Adrenal gland (tissue), 12 donors: Measurements from ENCODE around the gene AUNIP. TPM values are rescaled to one million over a fixed set of nuclear protein-coding genes. Genes with fewer than 3 reads are reported as not detected.

Experiments used
- DNase-seq, 7 donors: peaks; one replicate each; pipeline ENCODE4 v3.0.0-alpha.2; 2019 to 2020
- H3K27ac ChIP-seq, 5 donors: fragments of 200-600 bp; sonication (generic) in 4 of 5; 1 replicate in 3 of 5; 2 replicates in 2 of 5; pipeline versions ENCODE4 v1.5.1 to v1.8.0; 2016 to 2020; ENCODE audit warnings: mild to moderate bottlenecking in 1 of 5
- H3K27me3 ChIP-seq: fragments of 200-600 bp; 2 replicates; pipeline ENCODE4 v1.8.0; 2021
- H3K36me3 ChIP-seq, 2 donors: fragments of 200-600 bp; replicated peaks in 1 of 2; 1 replicate in 1 of 2; 2 replicates in 1 of 2; pipeline versions ENCODE4 v1.5.1 to v1.8.0; 2018 to 2022
- H3K4me1 ChIP-seq, 2 donors: fragments of 200-600 bp; replicated peaks in 1 of 2; 1 replicate in 1 of 2; 2 replicates in 1 of 2; pipeline versions ENCODE4 v1.5.1 to v1.8.0; 2018 to 2021
- H3K4me3 ChIP-seq, 4 donors: fragments of 200-600 bp; sonication (generic) in 3 of 4; one replicate each; pipeline ENCODE4 v1.5.1; 2016 to 2018
- H3K9me3 ChIP-seq, 3 donors: fragments of 200-600 bp; sonication (generic) in 1 of 3; replicated peaks in 1 of 3; 1 replicate in 2 of 3; 2 replicates in 1 of 3; pipeline versions ENCODE4 v1.5.1 to v1.8.0; 2016 to 2021
- POLR2A ChIP-seq, 2 donors: fragments of 450-650 bp; IDR thresholded peaks; one replicate each; pipeline ENCODE4 v1.6.1; 2017; ENCODE audit warnings: antibody characterized with exemption in 2 of 2, mild to moderate bottlenecking in 2 of 2, moderate library complexity in 1 of 2
- WGBS, 4 donors: extraction: QIAGEN DNeasy Blood & Tissue Kit in 2 of 4; methylation state at CpG; one replicate each; pipeline versions ENCODE4 v1.1.5 to v1.1.7; 2013 to 2017; 5-methylcytosine and 5-hydroxymethylcytosine counted together
- intact Hi-C, 2 donors: fragments of 100-400 bp; cut with DNase I; formaldehyde crosslinking; loops; one replicate each; pipeline versions ENCODE4 v1.14.1 to v1.15.0; 2022 to 2023
- polyA plus RNA-seq, 3 donors: library from polyadenylated mRNA; stranded (reverse); fragments of 200-250 nt in 2 of 3; fragments of 350-450 nt in 1 of 3; fragmentation: Illumina TruSeq in 1 of 3; extraction: RNeasy Lipid Tissue Mini Kit (QIAGEN cat#74804) in 1 of 3; gene quantifications; one replicate each; pipeline ENCODE4 v1.2.3, GENCODE V29; 2013 to 2014
- total RNA-seq, 9 donors: library from RNA; depleted of rRNA in 4 of 9; stranded (reverse); fragments of >200 nt in 4 of 9; fragments of 120-200 nt in 1 of 9; fragmentation: NEBNext Ultra II Directional in 1 of 9; extraction: Animal tissue kit (Norgen Biotek cat#: 25700) in 1 of 9; gene quantifications; one replicate each; pipeline versions ENCODE4 v1.1.0 to v1.2.4, GENCODE V29; 2013 to 2023
- TF ChIP-seq, protein P1 (sequence below), 6 experiments: fragments of 450-650 bp in 4 of 6; fragments of 200-600 bp in 2 of 6; sonication (generic) in 1 of 6; IDR thresholded peaks; 1 replicate in 5 of 6; 2 replicates in 1 of 6; pipeline versions ENCODE4 v1.5.1 to v1.8.0; 2016 to 2021; ENCODE audit warnings: antibody characterized with exemption in 6 of 6, mild to moderate bottlenecking in 2 of 6, moderate library complexity in 1 of 6
- donor health status: healthy with polysubstance abuse.
- donor health status: Bipolar disorder and iron deficiency.
- donor health status: DM: yes; HTN: yes; CAD: no.
- donor health status: DM: no; HTN: no; CAD: no.
- donor health status: DM: no; HTN: no; CAD: no.
- donor health status: DM: yes; HTN: yes; CAD: no.

Gene AUNIP
- total and polyA plus RNA-seq, 12 donors, result 0.24 to 3.4 (median 0.78) TPM

DNA sequence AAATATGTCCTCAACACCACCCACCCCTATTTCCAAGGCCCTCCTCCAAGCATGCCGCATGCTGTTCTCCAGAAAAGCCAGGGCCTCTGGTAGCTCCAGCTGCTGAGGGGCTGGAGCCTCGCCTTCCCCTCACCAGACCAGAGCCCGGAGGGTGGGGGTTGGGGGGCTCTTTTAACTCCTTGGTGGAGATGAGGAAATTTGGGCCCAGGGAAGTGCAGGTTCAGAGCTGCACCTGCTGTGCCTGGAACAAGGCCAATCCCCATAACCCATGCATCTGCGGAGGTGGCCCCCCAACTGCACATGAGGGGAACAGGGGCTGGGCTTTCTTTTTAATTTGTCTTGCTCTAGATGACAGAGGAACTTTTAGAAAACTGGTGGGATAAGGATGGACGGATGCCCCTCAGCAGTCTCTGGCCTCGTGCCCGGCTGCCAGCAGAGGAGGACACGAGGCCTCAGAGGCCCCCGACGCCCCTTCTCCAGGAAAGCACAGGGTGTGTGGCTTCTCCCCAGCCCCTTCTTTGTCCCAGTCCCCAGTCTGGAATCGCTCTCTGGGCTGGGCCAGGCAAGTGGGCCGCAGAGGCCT, 59.8 kb downstream of the AUNIP start:
- peaks cover 0 to 32% of the 10 kb centered on the region in 2 donors for H3K4me1 ChIP-seq
- peak overlapping the region in 1 of 4 donors; percentile 55 for H3K4me3 ChIP-seq

DNA sequence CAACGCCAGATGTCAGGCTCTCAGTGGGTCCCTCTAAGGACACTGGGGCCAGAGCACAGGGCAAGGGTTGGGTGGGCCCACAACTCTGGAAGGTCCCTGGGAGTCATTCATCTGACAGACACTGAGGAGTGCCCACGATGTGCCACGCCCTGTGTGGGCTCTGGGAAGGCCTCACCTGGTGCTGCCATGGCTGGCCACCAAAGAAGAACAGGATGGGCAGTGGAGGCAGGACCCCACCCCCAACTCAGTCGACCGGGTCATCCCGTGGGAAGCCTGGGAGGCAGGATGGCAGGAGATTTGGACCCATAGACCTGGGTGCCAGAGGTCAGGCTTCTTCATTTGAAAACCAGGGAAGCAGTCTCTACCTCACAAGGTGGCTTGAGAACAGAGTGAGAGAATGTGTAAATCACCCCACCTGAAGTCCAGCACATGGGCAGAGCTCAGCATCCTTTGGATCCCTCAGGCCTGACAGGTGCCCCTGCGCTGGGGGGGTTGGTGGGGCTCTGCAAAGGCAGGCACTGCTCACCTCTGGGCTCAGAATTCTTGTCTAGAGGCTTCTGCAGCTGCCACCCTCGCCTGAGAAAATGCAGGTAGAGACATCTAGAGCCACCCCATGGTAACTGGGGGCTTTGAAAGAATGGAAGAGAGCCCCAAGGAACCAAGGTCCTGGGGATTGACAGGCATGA, 60.4 kb downstream of the AUNIP start:
- Histone ChIP-seq H3K4me1 (peaks cover 0 to 28% of the 10 kb centered on the region in 2 donors), H3K4me3 (no peak overlapping the region), H3K27me3 (no peaks in the 10 kb centered on the region), H3K36me3 (no peaks in the 10 kb centered on the region), H3K27ac (peak overlapping the region in 2 of 5 donors; percentile 48 to 85), H3K9me3 (no peaks in the 10 kb centered on the region)
- TF ChIP-seq POLR2A (IDR thresholded peaks at IDR 0.05), result no peak
- TF ChIP-seq, protein P1, sequence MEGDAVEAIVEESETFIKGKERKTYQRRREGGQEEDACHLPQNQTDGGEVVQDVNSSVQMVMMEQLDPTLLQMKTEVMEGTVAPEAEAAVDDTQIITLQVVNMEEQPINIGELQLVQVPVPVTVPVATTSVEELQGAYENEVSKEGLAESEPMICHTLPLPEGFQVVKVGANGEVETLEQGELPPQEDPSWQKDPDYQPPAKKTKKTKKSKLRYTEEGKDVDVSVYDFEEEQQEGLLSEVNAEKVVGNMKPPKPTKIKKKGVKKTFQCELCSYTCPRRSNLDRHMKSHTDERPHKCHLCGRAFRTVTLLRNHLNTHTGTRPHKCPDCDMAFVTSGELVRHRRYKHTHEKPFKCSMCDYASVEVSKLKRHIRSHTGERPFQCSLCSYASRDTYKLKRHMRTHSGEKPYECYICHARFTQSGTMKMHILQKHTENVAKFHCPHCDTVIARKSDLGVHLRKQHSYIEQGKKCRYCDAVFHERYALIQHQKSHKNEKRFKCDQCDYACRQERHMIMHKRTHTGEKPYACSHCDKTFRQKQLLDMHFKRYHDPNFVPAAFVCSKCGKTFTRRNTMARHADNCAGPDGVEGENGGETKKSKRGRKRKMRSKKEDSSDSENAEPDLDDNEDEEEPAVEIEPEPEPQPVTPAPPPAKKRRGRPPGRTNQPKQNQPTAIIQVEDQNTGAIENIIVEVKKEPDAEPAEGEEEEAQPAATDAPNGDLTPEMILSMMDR (IDR thresholded peaks at IDR 0.05), result no peak
- DNase-seq, result no peak
- WGBS, 4 donors, result 80 to 88% (median 82%) methylated on average over 6 to 8 of the region's 8 CpGs
- intact Hi-C loops, result loop anchor here (5.0 to 10.0 kb wide), 2 partner anchors 94 to 187 kb away; no protein-coding TSS in a partner anchor

More for the DNA sequence above, 59.8 kb downstream of the AUNIP start:
- Histone ChIP-seq H3K27me3 (no peaks in the 10 kb centered on the region), H3K27ac (peak overlapping the region in 3 of 5 donors; percentile 48 to 85 (median 73)), H3K36me3 (no peaks in the 10 kb centered on the region), H3K9me3 (no peaks in the 10 kb centered on the region)
- intact Hi-C loops, result loop anchor here (5.0 to 10.0 kb wide), 2 partner anchors 95 to 187 kb away; no protein-coding TSS in a partner anchor
- 23 to 32% (median 26%) methylated on average over 10 to 12 of the region's 12 CpGs for WGBS, 4 donors
- TF ChIP-seq, protein P1 (IDR thresholded peaks at IDR 0.05), result no peak
- TF ChIP-seq POLR2A (IDR thresholded peaks at IDR 0.05), result no peak
- no peak for DNase-seq

DNA sequence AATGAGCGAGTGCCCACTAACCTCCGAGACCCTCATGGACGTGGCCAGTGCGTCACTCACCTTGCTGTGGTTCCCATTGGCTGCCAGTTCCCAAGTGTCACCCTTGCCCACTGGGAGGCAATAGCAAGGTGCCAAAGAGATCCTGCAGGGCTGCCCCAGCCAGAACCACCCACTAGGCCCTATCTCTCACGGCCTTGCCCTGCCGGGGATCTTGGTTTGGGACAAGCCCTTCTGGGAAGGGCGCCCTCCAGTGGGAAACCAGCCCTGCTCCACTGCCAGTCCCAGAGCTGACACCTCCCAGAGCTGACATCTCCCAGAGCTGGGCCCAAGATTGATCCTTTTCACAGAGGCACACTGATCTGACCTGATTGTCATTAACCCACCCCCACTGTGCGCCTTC, 61.3 kb downstream of the AUNIP start:
- 70 to 88% (median 73%) methylated on average over 1 to 8 of the region's 8 CpGs for WGBS, 4 donors
- Histone ChIP-seq H3K9me3 (no peaks in the 10 kb centered on the region), H3K36me3 (no peaks in the 10 kb centered on the region), H3K27ac (no peak overlapping the region), H3K4me3 (no peak overlapping the region), H3K27me3 (no peaks in the 10 kb centered on the region), H3K4me1 (peaks cover 0 to 28% of the 10 kb centered on the region in 2 donors)
- peak in 3 of 7 donors; percentile 50 to 65 (median 53) for DNase-seq
- intact Hi-C loops, result loop anchor here (2.0 to 10.0 kb wide), 3 partner anchors 93 to 186 kb away; no protein-coding TSS in a partner anchor
- TF ChIP-seq POLR2A (IDR thresholded peaks at IDR 0.05), result no peak
- TF ChIP-seq, protein P1 (IDR thresholded peaks at IDR 0.05), result peak in 5 of 6 experiments; percentile 41 to 52 (median 43)

DNA sequence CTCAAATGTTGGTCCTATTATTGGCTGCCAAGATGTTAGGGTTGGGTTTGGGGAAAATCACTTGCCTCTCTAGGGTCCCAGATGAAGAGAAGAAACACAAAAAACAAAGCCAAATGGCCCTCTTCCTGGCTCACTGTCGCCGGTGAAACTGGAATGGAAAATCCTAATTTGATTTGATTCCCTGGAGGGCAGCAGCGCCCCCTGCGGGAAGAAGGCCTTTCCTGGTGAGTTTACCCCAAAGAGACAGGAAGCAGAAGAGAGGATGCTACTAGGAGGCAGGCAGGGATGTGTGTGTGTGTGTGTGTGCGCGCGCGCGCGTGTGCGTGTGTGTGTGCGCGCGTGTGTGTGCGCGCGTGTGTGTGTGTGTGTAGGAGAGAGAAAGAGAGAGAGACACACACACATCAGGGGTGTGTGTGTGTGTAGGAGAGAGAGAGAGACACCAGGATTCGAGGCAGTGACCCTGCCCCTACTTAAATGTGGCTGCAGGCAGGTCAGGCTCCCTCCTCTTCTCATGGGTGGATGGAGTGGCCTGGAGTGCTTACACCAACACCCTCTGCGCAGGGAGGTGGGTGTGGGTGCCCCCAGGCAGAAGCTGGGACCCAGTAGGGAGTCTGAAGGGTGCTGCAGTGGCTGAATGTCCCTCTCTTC, 62.3 kb downstream of the AUNIP start:
- H3K27ac ChIP-seq, result peak overlapping the region in 1 of 5 donors; percentile 20
- intact Hi-C loops, result loop anchor here (2.0 to 10.0 kb wide), 3 partner anchors 92 to 185 kb away; no protein-coding TSS in a partner anchor
- H3K4me3 ChIP-seq, result no peak overlapping the region
- 4 to 13% (median 8%) methylated on average over 14 to 19 of the region's 19 CpGs for WGBS, 4 donors
- no peaks in the 10 kb centered on the region for H3K27me3 ChIP-seq
- peak; percentile 84 to 96 (median 89) for DNase-seq
- H3K36me3 ChIP-seq, result no peaks in the 10 kb centered on the region
- H3K9me3 ChIP-seq, result no peaks in the 10 kb centered on the region
- H3K4me1 ChIP-seq, result peaks cover 0 to 20% of the 10 kb centered on the region in 2 donors
- TF ChIP-seq, protein P1 (IDR thresholded peaks at IDR 0.05), result peak; percentile 69 to 91 (median 87)
- no peak for TF ChIP-seq POLR2A (IDR thresholded peaks at IDR 0.05)
